LNCaP clone FGC (cell line): ENCODE results near the gene PHF23.

ENCODE experiments used
- DNase-seq: peaks from one replicate; pipeline ENCODE4 v3.0.0-alpha.2; 2011; ENCODE audit warnings: low read depth
- H3K4me3 ChIP-seq: 2 replicates; pipeline ENCODE4 v1.5.1; 2011; ENCODE audit warnings: mild to moderate bottlenecking, low read depth, low read length, control low read depth
- CTCF ChIP-seq: IDR thresholded peaks from 2 replicates; pipeline ENCODE4 v1.5.1; 2012; ENCODE audit warnings: mild to moderate bottlenecking; ENCODE audit not compliant: control insufficient read depth, insufficient read depth; ENCODE audit errors: extremely low read depth

Gene PHF23

GRCh38 chr17:7262192-7262934 is 23.1 kb upstream of the PHF23 start, which contains the start of gene CLDN7:
TSS of gene CLDN7 (minus strand) at chr17:7262478. CDS start at chr17:7262043, 435 bp downstream.
- peak within 1 kb of the TSS; percentile 96 for H3K4me3 ChIP-seq
- peak; percentile 57 for TF ChIP-seq CTCF
- peak; percentile 87 for DNase-seq

DNA sequence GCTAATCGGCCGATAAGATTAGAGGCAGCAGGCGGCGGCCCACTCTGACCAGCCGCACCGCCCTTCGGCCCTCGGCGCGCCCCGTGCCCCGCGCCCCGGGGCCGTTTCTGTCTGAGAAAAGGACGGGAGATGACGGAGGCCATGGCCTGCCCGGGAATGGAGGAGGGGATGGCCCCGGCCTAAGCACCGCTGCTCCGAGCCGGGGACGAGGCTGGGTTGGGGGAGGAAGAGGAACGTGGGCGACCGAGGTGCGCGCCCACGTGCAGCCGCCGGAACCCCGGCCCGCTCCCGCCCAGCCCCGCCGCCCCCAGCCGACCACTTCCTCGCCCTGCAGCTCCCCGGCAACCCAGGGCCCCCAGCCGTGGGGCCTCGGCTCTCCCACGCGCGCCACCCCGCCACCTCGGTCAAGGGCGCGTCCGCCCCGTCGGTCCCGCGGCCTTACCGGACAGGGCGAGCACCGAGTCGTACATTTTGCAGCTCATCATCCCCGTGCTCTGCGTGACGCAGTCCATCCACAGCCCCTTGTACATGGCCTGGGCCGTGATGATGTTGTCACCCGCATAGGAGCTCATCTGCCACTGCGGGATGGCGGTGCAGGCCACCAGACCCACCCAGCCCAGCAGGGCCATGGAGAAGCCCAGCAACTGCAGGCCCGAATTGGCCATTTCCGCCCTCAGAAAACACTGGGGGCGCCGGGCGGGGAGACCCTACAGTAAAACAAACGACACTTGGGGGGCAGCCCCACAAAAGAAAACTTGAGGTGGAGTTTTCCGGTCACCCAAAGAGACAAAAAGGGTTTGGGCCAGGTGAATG is 22.3 kb upstream of the PHF23 start:
- H3K4me3 ChIP-seq: peak overlapping the region; percentile 96
- TF ChIP-seq CTCF: no peak
- DNase-seq: no peak

DNA sequence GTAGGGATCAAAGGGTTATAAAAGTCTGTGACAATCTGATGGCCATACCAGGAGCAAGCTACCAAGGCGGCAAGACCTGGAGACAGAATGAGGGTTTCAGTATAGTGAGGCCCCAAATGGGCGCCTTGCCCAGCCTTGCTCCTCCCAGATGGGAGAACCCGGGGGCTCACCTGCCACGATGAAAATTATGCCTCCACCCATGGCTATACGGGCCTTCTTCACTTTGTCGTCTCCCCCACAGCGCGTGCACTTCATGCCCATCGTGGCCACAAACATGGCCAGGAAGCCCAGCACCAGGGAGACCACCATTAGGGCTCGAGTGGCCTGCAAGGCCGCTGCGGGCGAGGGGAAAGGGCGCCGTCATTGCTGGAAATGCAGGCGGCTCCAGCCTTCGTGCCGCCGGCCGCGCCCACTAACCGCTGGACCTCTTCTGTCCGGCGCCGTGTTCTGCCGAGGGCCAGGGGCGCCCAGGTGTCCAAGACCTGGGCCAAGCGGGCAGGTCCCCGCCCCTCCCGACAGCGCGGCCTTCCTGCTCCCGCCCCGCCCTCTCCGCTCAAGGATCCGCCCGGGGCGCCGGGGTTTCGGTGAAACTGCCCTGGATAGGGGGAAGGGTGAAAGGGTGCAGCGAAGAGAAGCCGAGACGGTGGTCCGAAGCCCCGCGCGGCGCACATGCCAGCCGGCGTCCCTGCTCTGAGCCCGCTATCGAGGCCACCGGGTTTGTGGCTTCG is 21.6 kb upstream of the PHF23 start:
- no peak for TF ChIP-seq CTCF
- H3K4me3 ChIP-seq: peak overlapping the region; percentile 96
- DNase-seq: no peak

- DNase-seq: no peak
- peak overlapping the region; percentile 96 for H3K4me3 ChIP-seq
- no peak for TF ChIP-seq CTCF
Measured at GRCh38 chr17:7260151-7260550, 20.9 kb upstream of the PHF23 start.

- DNase-seq: no peak
- TF ChIP-seq CTCF: no peak
- no peak overlapping the region for H3K4me3 ChIP-seq
Measured at GRCh38 chr17:7259555-7259889, 20.3 kb upstream of the PHF23 start.

- no peak for TF ChIP-seq CTCF
- no peak overlapping the region for H3K4me3 ChIP-seq
- no peak for DNase-seq
Measured at GRCh38 chr17:7258731-7259554, 19.7 kb upstream of the PHF23 start.
